ENCODE measurements around the gene FBXO33. TPM values are rescaled to one million over a fixed set of nuclear protein-coding genes. Genes with fewer than 3 reads are reported as not detected.
"Not testable (repeated sequence)": the region's sequence is repeated elsewhere in the genome, so short reads cannot be mapped to it uniquely, and the experiment has no call there.

The FBXO33 gene
- total RNA-seq, 2 experiments from 2014 or later: 21.2 to 21.7 TPM

DNA sequence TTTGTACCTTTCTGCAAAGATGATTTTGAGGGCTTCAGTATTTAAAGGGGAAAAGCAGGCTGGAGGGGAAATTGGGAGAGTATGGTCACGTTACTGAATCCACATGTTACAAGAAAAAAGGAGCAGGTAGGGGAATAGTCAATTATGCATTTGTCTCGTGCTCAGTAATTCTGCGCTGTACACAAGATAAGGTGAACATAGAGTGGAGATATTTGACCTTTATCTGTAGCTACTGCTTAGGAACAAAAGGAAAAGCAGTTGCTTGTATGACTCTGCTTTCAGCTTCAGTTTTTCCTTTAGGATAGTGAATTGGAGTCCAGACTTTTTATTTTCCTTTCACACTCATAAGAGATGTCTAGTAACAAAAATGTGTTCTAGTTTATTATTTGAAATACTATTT is 49.8 kb downstream of the FBXO33 start:
- POLR2A ChIA-PET: interaction anchor here (0.6 kb wide), 1 partner anchor 69 kb away, joined by 3 read pairs; no protein-coding TSS in a partner anchor

DNA sequence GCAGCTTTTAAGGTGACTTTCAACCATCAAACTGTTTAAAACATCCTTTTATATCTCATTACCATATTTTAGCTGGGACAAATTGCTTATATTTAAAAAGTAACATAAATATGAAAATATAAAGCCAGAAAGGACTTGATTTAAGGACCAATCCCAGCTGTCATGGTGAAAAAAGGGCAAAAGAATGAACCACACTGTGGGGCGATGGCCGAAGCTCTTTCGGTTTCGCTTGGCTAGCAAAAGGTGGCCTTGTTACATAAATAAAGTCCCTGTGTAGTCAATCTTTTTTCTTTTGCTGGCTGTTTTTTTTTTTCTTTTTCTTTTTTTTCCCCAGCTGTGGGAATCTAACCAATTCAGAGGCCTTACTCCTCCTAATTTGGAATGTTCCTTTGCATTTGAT is 50.9 kb downstream of the FBXO33 start:
- CTCF ChIA-PET: no interaction called here
- POLR2A ChIA-PET: no interaction called here

More for the DNA sequence above, 49.8 kb downstream of the FBXO33 start:
- CTCF ChIA-PET: interaction anchor here (0.5 to 0.7 kb wide), 2 partner anchors 11 to 279 kb away, joined by 4 read pairs; no protein-coding TSS in a partner anchor

DNA sequence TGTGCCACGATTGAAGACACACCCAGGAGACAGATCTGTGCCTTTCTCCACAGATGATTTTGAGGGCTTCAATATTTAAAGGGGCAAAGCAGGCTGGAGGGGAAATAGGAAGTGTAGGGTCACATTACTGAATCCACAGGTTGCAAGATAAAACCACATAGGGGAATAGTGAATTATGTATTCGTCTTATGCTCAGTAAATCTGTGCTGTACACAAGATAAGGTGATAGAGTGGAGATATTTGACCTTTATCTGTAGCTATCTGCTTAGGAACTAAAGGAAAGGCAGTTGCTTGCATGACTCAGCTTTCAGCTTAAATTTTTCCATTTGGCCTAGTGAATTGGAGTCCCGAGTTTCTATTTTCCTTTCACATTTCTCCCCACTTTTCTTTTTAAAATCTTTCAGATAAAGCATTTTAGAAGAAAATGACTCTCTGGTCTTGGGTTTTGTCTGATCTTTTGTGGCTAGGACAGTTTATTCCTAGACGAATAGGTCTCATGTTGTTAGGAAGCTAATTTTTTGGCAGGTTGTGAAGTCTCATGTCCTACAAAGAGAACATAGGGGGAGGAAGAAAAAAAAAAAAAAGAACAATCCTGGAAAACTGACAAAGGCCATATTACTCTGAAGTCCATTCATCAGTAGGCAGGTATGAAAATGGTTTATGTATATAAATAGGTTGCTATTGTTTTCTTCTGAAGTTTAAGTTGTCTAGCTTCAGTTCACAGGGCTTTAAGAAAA is 55.4 kb downstream of the FBXO33 start:
- CTCF ChIA-PET: no interaction called here
- POLR2A ChIA-PET: interaction anchor here (0.5 to 0.6 kb wide), 2 partner anchors 189 to 199 kb away, joined by 3 read pairs; no protein-coding TSS in a partner anchor

DNA sequence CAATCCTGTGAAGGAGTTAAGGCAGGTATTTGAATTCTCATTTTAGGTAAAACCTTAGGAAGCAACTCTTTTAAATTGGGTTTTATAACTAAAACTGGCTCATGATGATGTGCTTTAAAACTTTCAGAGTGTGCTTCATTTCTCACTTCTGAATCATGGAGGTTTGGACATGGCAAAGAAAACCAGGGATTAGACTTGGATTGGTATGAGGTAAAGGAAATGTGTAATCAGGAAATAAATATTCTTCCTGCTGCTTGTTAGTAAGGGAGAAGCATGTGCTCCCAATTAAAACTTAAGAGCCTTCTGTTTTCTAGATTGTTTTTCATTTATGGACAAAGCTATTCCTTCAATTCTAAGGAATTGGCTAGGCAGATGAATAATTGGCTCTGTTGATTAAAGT is 57.4 kb downstream of the FBXO33 start:
- CTCF ChIA-PET: no interaction called here
- POLR2A ChIA-PET: no interaction called here

DNA sequence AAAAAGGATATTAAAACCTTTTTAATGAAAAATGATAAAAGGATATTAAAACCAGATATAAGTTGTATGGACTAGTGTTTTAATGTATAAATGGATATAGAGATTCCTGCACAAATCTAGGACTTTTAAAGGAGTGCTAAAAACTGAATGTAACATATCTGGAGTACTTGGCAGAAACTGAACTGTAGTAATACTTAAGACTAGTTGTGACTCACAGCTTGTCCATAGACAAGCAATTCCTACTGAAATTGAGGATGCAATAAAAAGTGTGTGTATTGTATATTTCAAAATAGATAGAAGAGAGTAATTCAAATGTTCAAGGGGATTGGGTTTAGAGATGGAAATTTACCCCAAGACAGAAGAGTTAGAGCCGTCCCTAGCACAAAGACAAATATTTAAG is 59.6 kb downstream of the FBXO33 start:
- POLR2A ChIA-PET: no interaction called here
- CTCF ChIA-PET: no interaction called here

DNA sequence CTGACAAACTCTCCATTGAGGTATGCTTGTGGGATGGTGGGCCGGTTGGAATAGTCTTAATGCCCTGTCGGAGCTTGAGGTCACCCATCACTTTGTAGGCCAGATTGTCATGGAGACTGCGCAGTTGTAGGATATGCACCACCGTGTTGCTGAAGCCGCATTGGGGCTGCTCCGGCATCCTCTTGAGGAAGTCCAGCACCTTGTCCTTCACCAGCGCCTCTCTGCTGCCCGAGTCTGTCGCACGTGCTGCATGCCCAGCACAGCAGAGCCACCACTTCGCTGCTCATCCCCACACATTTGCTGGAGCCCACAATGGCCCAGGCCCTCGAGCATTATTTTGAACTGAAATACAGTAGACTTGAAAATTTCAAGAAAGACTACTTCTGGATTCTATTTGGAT is 61.8 kb downstream of the FBXO33 start:
- ChIA-PET POLR2A (no interaction called here), CTCF (no interaction called here)

DNA sequence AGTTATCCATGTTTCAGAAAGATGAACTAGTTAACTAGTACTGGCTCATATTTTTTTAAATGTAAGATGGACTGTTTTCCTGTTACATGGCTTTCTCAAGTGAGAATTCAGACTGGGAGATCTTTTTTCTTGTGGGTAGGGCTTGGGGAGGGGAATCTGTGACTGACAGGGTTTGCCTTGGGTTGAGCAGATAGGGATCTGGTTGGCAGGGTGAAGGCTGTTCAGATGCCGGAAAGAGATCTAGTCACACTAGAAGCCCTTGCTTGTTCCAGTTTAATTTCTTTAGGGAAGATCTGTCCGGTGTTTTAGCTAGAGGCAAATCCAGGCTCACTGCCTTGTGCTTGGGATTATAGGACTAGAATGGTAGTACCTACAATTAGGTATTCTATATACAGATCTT is 63.2 kb downstream of the FBXO33 start:
- POLR2A ChIA-PET: no interaction called here
- CTCF ChIA-PET: no interaction called here

DNA sequence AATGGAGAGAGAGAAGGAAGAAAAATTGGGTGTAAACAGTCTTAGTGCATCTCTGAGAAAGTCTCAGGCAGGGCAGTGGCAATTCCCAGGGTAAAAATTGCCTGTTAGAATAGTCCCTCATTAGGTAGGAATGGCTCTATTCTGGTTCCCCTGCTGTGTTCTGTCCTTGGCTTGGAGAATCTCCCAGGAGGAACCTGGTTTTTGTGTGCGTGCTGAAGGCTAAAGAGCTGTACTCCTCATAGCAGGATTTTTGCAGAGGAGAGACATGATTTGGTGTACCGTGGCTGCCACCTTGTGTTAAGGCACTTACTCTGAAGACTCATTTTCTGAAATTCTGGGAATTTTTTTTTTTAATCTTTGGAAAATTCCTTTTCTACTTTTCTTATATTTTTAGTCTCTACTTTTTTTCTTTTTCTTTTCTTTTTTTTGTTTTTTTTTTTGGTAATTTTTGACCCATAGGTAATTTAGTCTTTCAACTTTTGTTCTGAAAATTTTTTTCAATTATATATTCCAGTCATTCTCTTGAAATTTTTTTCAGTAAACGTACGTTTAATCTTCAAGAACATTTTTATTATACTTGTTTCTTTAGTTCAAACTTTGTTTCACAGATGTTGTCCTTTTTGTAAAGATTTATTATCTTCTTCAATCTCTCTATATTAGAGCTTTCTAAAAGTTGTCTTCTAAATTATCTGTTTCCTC is 63.8 kb downstream of the FBXO33 start:
- CTCF ChIA-PET: interaction anchor here (0.7 kb wide), 1 partner anchor 183 kb away, joined by 3 read pairs; no protein-coding TSS in a partner anchor
- POLR2A ChIA-PET: no interaction called here

DNA sequence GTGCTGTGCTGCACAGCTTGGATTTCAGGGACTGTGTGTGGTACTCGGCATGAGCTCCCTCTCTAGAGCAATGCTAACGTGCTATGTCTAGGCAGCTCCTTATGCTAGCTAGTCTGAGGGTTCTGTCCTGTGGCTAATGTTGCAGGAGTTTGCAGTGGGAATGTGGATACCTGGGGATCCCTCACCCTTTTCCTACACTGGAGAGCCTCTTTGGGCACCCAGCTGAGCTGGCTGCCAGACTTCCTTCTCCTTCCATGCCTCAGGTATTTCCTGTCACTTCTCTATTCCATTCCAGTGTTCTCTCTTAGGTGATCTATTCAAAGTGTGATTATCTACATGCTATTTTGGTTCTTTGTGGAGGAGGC is 64.9 kb downstream of the FBXO33 start:
- CTCF ChIA-PET: no interaction called here
- POLR2A ChIA-PET: interaction anchor here (1.0 kb wide), 1 partner anchor 65 kb away, joined by 3 read pairs; the partner anchor contains the start of gene FBXO33

DNA sequence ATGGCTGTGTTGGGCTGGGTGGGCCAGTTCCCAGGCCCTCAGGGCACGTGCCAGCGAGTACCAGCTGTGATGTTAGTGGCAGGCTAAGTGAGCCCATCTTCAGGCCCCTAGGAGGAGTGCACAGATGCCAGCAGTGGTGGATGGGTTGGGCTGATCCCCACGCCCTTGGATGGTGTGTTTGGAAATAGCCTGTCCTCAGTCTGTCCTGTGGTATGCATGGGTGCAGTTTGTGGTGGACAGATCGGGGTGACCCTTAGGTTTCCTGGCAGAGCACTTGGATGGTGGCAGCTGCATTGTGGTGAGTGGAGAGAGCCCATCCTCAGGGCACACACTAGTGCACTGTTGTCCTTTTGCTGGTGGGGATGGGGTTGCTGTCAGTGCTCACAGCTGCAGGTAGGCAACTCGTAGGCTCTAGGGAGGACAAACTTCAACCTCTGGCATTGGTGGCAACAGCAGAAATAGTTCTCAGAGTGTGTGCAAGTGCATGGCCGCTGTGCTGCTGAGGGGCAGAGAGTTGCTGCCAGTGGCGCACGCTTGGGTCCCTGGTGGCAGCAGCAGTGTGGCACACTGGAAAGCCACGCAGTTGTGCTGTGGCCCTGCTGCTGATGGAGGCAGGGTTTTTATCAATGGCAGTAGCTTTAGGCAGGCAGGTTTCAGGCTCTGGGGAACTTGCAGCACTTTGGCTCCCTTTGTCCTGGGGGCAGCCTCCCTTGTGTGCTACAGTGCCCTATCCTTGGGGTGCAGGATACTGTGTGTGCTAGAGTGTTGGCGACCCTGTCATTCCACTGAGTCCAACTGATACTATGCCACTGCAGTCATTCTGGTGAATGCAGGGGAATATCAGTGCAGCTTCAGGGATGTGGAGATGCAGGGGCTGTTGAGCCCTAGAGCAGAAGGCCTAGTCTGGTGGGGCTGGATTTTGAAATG is 65.5 kb downstream of the FBXO33 start:
- ChIA-PET CTCF (interaction anchor here (0.6 kb wide), 1 partner anchor 264 kb away, joined by 5 read pairs; no protein-coding TSS in a partner anchor), POLR2A (interaction anchor here (1.0 kb wide), 1 partner anchor 66 kb away, joined by 3 read pairs; the partner anchor contains the start of gene FBXO33)

DNA sequence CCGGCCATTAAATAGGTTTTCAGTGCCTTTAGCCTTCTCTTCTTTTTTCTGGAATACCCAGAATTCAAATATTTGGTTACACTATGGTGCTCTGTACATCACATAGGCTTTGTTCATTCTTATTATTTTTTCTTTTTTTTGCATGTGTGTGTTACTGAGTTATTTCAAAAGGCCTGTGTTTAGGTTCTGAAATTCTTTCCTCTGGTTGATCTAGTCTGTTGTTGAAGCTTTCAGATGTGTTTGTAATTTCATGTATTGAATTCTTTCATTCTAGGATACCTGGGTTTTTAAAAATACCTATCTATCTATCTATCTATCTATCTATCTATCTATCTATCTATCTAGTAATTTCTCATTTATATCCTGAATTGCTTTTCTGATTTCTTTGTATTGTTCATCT is 66.9 kb downstream of the FBXO33 start:
- CTCF ChIA-PET: no interaction called here
- POLR2A ChIA-PET: no interaction called here

DNA sequence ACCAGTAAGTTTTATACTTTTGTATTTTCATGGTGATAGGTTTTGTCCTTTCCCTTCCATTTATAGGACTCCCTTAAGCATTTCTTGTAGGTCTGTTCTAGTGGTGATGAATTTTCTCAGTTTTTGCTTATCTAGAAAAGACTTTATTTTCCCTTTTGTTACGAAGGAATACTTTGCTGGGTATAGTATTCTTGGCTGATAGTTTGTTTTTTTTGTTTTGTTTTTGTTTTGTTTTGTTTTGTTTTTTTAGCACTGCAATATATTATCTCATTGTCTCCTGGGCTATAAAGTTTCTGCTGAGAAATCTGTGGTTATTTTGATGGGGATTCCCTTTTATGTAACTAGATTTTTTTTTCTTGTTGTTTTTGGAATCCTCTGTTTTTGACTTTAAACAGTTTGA is 67.7 kb downstream of the FBXO33 start:
- POLR2A ChIA-PET: no interaction called here

DNA sequence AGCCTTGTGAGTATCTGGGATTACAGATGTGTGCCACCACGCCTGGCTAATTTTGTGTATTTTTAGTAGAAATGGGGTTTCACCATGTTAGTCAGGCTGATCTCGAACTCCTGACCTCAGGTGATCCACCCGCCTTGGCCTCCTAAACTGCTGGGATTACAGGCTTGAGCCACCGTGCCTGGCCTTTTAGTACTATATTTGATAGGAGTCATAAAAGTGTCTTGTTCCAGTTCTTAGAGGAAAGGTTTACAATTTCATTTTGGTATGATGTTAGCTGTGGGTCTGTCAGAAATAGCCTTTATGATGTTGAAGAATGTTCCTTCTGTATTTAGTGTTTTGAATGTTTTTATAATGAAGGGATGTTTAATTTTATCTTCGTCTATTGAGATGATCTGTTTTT is 70.7 kb downstream of the FBXO33 start:
- POLR2A ChIA-PET, CTCF ChIA-PET: not testable (repeated sequence)

More for the DNA sequence above, 67.7 kb downstream of the FBXO33 start:
- CTCF ChIA-PET: no interaction called here

DNA sequence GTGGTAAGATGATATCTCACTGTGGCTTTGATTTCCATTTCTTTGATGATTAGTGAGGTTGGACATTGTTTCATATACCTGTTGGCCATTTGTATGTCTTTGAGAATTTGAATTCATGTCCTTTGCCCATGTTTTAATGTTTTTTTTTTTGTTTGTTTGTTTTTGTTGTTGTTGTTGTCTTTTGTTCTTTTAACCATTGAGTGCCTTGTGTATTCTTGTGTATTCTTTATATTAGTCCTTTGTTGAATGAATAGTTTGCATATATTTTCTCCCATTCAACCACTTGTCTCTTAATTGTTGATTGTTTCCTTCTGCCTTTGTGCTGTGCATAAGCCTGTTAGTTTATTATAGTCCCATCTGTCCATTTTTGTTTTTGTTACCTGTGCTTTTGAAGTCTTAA is 71.9 kb downstream of the FBXO33 start:
- ChIA-PET POLR2A (interaction anchor here (0.6 kb wide), 1 partner anchor 20 kb away, joined by 3 read pairs; no protein-coding TSS in a partner anchor), CTCF (no interaction called here)

DNA sequence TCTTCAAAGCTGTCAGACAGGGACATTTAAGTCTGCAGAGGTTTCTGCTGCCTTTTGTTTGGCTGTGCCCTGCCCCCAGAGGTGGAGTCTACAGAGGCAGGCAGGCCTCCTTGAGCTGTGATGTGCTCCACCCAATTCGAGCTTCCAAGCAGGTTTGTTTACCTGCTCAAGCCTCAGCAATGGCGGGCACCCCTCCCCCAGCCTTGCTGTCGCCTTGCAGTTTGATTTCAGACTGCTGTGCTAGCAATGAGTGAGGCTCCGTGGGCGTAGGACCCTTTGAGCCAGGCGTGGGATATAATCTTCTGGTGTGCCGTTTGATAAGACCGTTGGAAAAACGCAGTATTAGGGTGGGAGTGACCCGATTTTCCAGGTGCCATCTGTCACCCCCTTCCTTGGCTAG is 73.2 kb downstream of the FBXO33 start:
- POLR2A ChIA-PET, CTCF ChIA-PET: not testable (repeated sequence)

DNA sequence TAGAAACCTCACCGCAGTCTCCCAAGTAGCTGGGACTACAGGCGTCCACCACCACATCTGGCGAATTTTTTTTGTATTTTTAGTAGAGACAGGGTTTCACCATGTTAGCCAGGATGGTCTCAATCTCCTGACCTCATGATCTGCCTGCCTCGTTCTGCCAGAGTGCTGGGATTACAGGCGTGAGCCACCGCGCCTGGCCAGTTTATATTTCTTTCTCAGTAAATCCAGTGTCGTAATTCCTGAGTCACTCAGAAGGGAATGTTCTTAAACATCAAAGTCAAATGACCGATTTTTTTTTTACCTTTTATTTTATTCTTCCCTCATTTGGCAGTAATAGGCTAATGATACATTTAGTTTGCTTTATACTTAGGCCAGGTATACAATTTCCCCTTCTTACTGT is 80.5 kb downstream of the FBXO33 start:
- ChIA-PET POLR2A (no interaction called here), CTCF (no interaction called here)

DNA sequence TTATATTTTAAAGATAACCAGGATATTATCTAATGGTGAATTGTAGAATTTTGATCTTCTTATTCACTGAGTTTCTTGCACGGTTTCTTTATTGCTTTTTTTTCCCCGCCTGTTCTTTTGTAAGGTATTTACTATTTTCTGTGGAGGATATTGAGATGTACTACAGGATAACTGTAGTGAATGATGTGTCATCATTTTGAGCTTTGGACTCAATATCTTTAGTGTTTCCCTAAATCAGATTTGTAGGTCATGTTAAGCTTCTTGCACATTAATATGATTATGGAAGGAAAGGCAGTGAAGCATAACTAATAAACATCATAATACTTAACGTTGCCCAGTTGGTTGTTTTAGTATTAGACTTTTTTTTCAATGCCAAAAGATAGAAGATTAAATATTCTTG is 81.4 kb downstream of the FBXO33 start:
- POLR2A ChIA-PET: no interaction called here
- CTCF ChIA-PET: no interaction called here
